GM23338 (cell line): ENCODE results near the gene SLC38A8.

ENCODE experiments used
- CREB1 ChIP-seq: fragments of 250-450 bp; sonication (Bioruptor Pico); IDR thresholded peaks from 2 replicates; pipeline ENCODE4 v1.5.0; 2020; ENCODE audit warnings: low read depth, mild to moderate bottlenecking, moderate library complexity
- CTCF ChIP-seq, 2 experiments: fragments of 200-600 bp in 1 of 2; sonication (generic) in 1 of 2; conservative IDR thresholded peaks; 2 replicates each; pipeline versions ENCODE4 v1.5.1 to v1.6.1; 2016 to 2017; ENCODE audit warnings: antibody characterized with exemption in 2 of 2, low read depth in 2 of 2, mild to moderate bottlenecking in 2 of 2, moderate library complexity in 1 of 2
- ETS1 ChIP-seq: IDR thresholded peaks from 2 replicates; pipeline ENCODE4 v1.6.1; 2016; ENCODE audit warnings: antibody characterized with exemption
- EZH2 ChIP-seq: fragments of 200-600 bp; sonication (generic); IDR thresholded peaks from one replicate; pipeline ENCODE4 v1.8.0; 2017; ENCODE audit warnings: antibody characterized with exemption, mild to moderate bottlenecking, low read depth; ENCODE audit not compliant: unreplicated experiment
- EZH2phosphoT487 ChIP-seq: fragments of 200-600 bp; sonication (generic); IDR thresholded peaks from one replicate; pipeline ENCODE4 v1.8.1; 2018; ENCODE audit warnings: antibody characterized with exemption; ENCODE audit not compliant: unreplicated experiment
- JUNB ChIP-seq: IDR thresholded peaks from one replicate; pipeline ENCODE4 v1.6.1; 2016; ENCODE audit warnings: antibody characterized with exemption; ENCODE audit not compliant: unreplicated experiment
- NANOG ChIP-seq: IDR thresholded peaks from 2 replicates; pipeline ENCODE4 v1.6.1; 2016; ENCODE audit warnings: antibody characterized with exemption, borderline replicate concordance
- POLR2AphosphoS5 ChIP-seq: IDR thresholded peaks from 2 replicates; pipeline ENCODE4 v1.6.1; 2016; ENCODE audit warnings: antibody characterized with exemption, low read depth
- REST ChIP-seq: IDR thresholded peaks from one replicate; pipeline ENCODE4 v1.6.1; 2018; ENCODE audit warnings: antibody characterized with exemption; ENCODE audit not compliant: unreplicated experiment
- STAT1 ChIP-seq: IDR thresholded peaks from one replicate; pipeline ENCODE4 v1.6.1; 2016; ENCODE audit warnings: antibody characterized with exemption; ENCODE audit not compliant: unreplicated experiment
- ZNF114 ChIP-seq: fragments of 250-450 bp; sonication (Bioruptor Pico); IDR thresholded peaks from 2 replicates; pipeline ENCODE4 v1.5.0; 2020; ENCODE audit warnings: mild to moderate bottlenecking, moderate library complexity
- ZNF331 ChIP-seq: fragments of 250-450 bp; sonication (Bioruptor Pico); IDR thresholded peaks from 2 replicates; pipeline ENCODE4 v1.5.0; 2020; ENCODE audit warnings: low read depth, mild to moderate bottlenecking, moderate library complexity
- ZNF462 ChIP-seq: fragments of 250-450 bp; sonication (Bioruptor Pico); IDR thresholded peaks from 2 replicates; pipeline ENCODE4 v1.5.0; 2020; ENCODE audit warnings: mild to moderate bottlenecking, moderate library complexity

- TF ChIP-seq CTCF (conservative IDR thresholded peaks at IDR 0.05; ENCODE audit: low read depth in 2 of 2) (no peak), REST (no peak), EZH2 (no peak), EZH2phosphoT487 (no peak), POLR2AphosphoS5 (no peak), STAT1 (no peak), CREB1 (CRISPR knock-in tag) (no peak), ZNF114 (CRISPR knock-in tag) (no peak), ETS1 (no peak), JUNB (no peak), NANOG (no peak), ZNF331 (CRISPR knock-in tag) (no peak), ZNF462 (CRISPR knock-in tag) (no peak)
These were observed 4.6 kb upstream of the SLC38A8 start for GRCh38 chr16:84047206-84047605.
